GM19351 (cell line): ENCODE data around the gene RC3H2.

Experiments
- ATAC-seq: cut with Tn5 transposase; IDR thresholded peaks from one replicate; pipeline ENCODE4 v1.9.1; 2021; ENCODE audit warnings: mild to moderate bottlenecking, moderate library complexity; ENCODE audit not compliant: unreplicated experiment

The RC3H2 gene

DNA sequence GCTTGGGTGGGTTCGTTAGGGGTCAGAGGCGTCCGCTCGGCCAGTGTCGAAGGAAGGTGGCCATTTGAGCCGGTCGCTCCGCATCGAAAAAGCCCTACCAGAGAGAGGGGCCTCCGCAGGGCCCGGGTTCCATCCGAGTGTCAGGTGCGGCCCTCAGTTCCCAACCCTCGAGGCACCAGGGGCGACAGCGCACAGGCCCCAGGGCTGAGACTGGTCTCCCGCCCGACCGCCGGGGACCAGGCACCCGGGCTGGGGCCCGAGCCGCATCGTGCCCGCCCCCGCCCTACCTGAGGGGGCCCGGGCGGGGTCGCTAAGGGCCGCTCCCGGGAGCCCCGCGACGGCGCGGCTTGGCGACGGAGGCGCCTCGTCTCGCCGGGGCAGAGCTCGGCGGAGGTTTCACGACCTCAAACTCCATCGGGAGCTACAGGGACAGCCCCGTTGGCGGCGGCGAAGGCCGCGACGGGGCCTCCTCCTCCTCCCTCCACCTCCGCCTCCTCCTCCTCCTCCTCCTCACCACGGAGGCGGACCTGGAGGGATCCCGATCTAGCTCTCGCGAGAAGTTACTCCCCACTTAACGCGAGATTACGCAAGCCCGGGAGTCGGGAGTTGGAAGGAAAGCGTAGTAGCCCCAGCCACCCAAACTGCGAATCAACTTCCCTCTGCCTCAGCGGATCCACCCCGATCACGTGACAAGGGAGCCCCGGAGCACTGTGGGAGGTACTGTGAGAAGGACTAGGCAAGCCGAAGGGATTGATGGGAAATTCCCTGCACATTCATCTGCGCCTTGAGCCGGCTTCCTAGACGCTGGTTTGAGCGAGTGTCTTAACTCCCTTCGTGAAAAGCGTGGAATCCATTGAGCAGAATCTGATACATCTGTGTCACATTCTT is at the start of gene RC3H2:
TSS of gene RC3H2 (minus strand) at position 537 of the 888 bp plus-strand sequence. CDS start 7,850 bp downstream, outside the sequence.
- ATAC-seq, result peak; percentile 71

DNA sequence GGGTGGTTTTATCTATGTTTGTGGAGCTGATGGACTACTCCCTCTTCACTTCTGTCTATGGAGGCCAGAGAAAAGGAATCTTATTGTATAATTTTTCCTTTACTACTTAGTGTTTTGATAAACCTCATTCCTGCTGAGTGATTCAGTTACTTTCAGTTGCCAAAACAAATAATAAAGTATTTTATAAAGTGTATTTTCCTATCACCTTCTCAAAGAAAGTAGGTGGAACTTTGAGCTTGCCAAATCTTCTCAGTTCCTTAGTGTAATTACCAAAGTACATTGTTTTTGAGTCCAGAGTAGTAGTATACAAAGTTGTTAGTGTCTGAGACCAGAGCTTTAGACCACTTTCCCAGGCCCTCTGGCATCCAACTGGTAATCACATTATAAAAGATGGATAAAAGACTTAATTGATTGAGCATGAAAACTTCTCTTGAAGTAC is 49.1 kb upstream of the RC3H2 start:
- ATAC-seq, result no peak

DNA sequence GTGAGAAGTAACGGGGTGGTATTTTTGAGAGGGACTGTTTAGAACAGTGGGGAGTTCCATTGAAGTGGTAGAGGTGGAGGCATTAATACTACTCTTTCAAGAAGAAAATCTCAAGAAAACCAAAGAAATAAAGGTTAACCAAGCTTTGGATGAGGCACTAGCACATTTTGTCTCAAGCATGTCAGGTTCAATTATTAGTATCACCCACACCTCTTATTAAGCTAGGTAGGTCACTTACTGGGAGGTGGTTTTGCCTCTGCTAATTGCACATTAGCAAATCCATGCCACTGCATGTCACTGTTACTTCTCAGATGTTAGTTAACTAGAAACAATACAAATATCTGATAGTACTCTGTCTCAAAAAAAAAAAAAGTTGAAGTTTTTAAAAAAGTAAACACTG is 45.9 kb upstream of the RC3H2 start:
- no peak for ATAC-seq

- no peak for ATAC-seq
Observed at GRCh38 chr9:122950263-122950662, 45.1 kb upstream of the RC3H2 start.

DNA sequence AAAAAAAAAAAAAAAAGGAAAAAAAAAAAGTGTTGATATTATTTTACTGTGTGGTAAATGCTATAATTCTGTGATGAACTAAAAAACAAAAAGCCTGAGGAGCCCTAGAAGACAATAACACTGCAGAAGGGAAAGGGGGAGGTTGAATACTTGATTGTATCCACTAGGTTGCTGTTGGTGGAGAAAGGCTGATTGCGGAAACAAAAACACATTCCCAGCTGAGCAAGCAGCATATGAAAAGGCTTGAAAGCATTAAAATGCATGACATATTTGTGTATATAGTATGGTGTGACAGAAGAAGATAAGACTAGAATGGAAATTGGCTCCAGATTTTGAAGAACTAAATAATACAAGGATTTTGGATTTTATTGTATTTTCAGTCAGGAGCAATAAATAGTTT is 44.5 kb upstream of the RC3H2 start:
- ATAC-seq, result no peak

- ATAC-seq, result no peak
Observed at GRCh38 chr9:122948313-122948712, 43.2 kb upstream of the RC3H2 start.

- no peak for ATAC-seq
Observed at GRCh38 chr9:122946461-122947005, 41.4 kb upstream of the RC3H2 start.

- ATAC-seq, result no peak
Observed at GRCh38 chr9:122944960-122945888, 40.1 kb upstream of the RC3H2 start.

DNA sequence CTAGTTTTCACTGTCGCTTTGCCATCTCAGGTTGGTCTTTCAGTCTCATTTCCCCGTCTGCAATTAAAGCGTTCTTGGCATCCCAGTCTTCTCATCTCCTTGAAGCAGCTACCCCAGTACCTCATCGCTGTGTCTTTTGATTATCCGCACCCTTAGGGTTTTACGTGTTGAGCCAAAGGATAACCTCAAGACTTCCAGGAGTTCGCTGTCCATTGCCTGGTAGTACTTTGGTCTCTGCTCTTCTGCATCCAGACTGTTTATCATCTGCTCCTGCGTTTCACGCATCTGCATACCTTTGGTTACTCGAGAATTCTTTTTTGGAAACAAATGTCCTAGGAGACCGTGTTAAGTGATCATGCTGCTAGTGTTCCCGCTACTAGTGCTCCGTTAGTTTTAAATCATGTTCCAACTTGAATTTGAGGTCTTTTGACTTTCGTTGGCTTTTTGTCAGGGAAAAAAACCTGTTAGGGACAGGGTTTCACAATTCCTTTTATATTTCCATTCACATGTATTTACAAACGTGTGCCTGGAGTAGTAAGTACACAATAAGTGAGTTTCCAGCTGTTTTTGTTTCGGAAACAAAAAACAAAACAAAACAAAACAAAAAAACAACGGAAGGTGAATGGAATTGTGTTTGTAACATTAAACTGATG is 36.5 kb upstream of the RC3H2 start:
- ATAC-seq, result no peak

- peak; percentile 97 for ATAC-seq
Observed at GRCh38 chr9:122940749-122941581, 35.8 kb upstream of the RC3H2 start, which contains the start of gene RABGAP1. Gene RABGAP1 (plus strand): TSS chr9:122941020. CDS start chr9:122957060, 16,040 bp downstream.

DNA sequence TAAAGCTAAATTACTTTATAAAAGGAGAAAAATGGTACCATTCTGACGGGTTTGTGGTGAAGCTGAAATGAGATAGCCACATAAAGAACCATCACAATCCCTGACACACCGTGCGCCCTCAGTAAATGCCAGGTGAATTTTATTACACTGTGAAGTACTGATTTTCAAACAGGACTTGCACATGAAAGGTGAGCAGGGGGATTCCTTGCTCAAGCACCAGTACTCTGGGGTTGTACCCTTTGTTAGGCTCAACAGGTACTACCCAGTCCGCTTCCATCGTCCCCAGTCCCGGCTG is 35.2 kb upstream of the RC3H2 start:
- no peak for ATAC-seq

- ATAC-seq, result no peak
Observed at GRCh38 chr9:122939601-122940000, 34.4 kb upstream of the RC3H2 start.

DNA sequence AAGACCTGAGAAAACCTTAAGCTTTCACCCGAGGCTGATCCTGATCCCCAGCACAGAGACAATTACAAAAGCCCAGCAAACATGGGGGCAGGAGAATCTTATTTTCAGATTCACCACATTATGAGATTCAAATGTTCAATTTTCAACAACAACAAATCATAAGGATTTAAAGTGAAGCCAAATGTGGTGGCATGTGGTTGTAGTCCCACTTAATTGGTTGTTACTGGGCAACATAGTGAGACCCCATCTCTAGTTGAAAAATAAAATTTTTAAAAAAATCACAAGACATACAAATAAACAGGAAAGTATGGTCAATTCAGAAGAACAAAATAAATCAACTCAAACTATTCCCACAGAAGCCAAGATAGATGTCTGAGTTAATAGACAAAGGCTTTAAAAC is 31.7 kb upstream of the RC3H2 start:
- no peak for ATAC-seq

GRCh38 chr9:122936464-122936863 is 31.3 kb upstream of the RC3H2 start:
- no peak for ATAC-seq

- peak; percentile 94 for ATAC-seq
Observed at GRCh38 chr9:122931226-122932121, 26.3 kb upstream of the RC3H2 start, which contains the start of gene ZBTB26. Gene ZBTB26 (minus strand): TSS chr9:122931512. CDS start chr9:122919934, 11,578 bp downstream.

DNA sequence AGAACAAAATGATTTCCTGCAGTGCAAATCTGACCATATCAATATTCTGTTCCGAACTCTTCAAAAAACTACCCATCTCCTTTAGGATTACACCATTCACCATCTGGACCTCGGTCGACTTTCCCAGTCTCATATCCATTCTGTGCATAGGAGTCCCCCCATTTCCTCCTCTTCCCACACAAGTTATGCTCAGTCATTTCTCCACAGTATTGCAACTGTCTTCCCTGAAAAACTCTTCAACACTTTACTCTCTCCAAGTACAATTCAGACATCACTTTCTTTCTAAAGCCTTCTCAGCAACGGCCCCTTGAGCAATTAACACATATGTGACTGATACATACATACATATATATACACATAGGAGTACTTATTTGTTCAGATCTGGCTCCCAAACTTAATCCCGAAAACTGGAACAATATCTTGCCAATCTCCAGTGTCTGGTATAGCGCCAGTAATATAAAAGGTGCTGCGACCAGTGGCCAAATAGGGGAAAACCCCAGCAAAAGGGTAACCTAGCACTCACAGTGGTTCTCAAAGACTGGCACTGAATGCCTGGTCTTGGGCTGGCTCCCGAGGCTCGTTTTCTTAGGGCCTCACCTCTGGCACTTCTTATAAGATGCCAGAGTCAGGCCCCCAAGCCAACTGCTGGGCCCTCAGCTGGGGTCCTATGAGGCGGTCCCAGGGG is 25.5 kb upstream of the RC3H2 start:
- no peak for ATAC-seq

- no peak for ATAC-seq
Observed at GRCh38 chr9:122929796-122930354, 24.7 kb upstream of the RC3H2 start.

DNA sequence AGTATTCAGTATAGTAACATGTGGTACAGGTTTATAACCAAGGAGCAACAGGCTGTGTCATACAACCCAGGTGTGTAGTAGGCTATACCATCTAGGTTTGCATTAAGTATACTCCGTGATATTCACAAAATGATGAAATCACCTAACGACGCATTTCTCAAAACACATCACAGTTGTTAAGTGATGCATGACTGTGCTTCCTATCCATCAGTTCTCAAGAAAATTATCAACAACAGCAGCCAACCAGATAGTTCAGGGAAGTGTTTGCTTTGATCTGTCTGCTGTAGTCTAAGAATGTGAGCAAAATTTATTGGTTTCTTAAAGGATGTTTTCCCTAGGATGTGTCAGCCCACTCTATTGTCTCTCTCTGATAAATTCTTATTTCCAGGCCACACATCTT is 18.8 kb upstream of the RC3H2 start:
- ATAC-seq, result no peak
